ENCODE measurements around the gene TMED1.
A peak's percentile ranks its signal among the peaks of the same experiment; 100 is the strongest.
"Not testable (repeated sequence)": the region's sequence is repeated elsewhere in the genome, so short reads cannot be mapped to it uniquely, and the experiment has no call there.

Gene TMED1, protein sequence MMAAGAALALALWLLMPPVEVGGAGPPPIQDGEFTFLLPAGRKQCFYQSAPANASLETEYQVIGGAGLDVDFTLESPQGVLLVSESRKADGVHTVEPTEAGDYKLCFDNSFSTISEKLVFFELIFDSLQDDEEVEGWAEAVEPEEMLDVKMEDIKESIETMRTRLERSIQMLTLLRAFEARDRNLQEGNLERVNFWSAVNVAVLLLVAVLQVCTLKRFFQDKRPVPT

DNA sequence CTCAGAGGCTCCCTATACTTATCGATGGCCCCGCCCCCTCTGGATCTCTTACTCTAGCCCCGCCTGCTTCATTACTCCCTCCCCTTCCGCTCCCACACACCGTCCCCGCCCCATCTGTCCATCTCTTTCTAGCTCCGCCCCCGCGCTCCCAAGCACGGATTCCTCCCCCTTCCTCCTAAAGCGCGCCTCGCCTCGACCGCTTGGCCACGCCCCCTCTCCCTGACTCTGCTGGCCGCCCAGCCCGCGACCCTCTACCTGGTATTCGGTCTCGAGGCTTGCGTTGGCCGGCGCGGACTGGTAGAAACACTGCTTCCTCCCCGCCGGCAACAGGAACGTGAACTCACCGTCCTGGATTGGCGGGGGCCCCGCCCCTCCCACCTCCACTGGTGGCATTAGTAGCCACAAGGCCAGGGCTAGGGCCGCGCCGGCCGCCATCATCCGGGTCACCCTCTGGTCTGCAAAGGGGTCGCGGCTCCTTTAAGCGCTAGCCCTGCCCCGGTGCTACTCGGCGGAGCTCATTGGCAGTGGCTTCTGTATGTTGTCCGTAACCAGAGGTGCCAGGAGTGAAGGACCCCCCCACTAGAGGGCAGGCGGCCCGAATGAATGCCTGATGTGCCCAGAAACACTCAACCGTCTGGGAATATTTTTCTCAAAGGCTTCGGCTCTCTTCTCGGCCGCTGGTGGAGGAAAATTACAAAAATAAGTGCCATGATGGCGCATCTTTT, at the start of gene TMED1:
Gene TMED1, minus strand, starts transcription at position 459 of the 725 bp plus-strand sequence. Its CDS starts 21 bp downstream, at position 438.
- H3K9me3 Mint-ChIP-seq, result peaks cover 16% of the 10 kb centered on the region
- peaks cover 22% of the 10 kb centered on the region for H3K36me3 Mint-ChIP-seq
- H3K27ac Mint-ChIP-seq, result peak within 1 kb of the TSS; percentile 99
- H3K27me3 Mint-ChIP-seq, result no peaks in the 10 kb centered on the region
- peaks cover 17% of the 10 kb centered on the region for H3K4me1 Mint-ChIP-seq
- peak; percentile 95 for ATAC-seq
- H3K4me3 Mint-ChIP-seq, result peak within 1 kb of the TSS; percentile 92

DNA sequence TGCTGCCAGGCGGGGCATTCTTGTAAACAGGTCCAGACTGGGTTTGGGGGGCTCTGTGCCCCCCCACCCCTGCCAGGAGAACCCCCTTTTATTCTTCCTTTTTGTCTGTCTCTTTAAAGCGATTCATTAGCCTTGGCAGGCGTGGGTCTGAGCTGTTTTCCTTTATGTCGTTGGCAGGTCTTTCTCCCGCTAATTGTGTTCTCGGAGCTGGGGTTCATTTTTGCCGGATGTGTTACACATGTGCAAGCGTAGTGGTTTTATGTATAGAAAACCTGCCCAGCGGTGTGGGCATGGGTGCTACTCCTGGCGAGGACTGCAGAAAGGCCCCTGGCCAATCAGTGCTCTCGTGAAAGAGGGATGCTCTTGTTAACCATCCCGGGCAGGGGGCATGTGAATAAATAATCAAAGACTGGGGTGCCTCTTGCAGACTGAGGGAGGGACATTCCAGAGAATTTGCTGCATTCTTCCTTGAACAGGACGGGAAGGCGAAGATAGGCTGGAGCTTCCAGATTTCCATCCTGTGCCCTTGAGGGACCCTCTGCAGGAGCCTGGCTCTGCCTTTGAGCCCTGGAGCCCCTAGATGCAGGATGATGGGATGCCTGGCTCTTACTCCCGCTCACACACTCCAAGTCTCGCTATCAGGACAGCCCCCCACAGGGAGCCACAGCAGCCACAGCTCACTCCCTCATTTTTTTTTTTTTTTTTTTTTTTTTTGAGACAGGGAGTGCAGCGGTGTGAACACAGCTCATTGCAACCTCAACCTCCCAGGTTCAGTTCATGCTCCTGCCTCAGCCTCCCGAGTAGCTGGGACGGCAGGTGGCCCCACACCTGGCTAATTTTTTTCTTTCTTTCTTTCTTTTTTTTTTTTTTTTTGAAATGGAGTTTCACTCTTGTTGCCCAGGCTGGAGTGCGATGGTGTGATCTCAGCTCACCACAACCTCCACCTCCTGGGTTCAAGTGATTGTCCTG, 49.5 kb upstream of the TMED1 start:
- Mint-ChIP-seq H3K36me3 (peaks cover 9% of the 10 kb centered on the region), H3K27ac (no peak overlapping the region), H3K9me3 (no peaks in the 10 kb centered on the region), H3K27me3 (no peaks in the 10 kb centered on the region), H3K4me3 (no peak overlapping the region), H3K4me1 (peaks cover 35% of the 10 kb centered on the region)
- no peak for ATAC-seq

DNA sequence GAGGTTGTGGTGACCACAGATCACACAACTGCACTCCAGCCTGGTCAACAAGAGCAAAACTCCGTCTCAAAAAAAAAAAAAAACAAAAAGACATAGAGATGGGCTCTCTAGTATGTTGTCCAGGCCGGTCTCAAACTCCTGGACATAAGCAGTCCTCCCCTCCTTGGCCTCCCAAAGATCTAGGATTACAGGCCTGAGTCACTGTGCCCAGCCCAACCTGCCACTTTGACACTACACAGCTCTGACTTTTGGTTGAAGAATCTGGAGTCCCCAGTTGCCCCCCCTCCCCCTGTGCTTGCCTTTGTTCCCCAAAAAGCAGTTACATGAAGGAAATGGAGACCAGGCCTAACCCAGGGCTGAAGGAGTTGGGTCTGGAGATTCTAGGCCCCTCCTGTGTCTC, 48.3 kb upstream of the TMED1 start:
- no peak for ATAC-seq
- Mint-ChIP-seq H3K36me3 (peaks cover 12% of the 10 kb centered on the region), H3K4me1 (peaks cover 39% of the 10 kb centered on the region), H3K4me3 (no peak overlapping the region), H3K27me3 (no peaks in the 10 kb centered on the region), H3K27ac (no peak overlapping the region), H3K9me3 (no peaks in the 10 kb centered on the region)

DNA sequence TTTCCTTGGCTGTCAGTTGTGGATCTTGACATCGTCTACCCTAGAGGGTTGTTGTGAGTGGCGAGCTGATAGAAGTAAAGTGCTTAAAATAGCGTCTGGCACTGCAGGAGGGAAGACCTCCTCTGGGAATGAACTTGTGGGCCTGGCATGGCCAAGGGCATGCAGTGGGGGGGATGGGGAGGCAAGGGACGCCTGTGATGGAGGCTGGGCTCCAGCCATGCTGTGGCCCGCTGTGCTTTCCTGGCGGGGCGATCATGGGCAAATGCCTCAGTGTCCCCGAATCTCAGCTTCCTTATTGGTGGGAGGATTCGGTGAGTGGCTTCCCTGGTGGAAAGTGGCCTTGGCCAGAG, 46.1 kb upstream of the TMED1 start:
- no peak for ATAC-seq
- no peaks in the 10 kb centered on the region for H3K9me3 Mint-ChIP-seq
- peaks cover 39% of the 10 kb centered on the region for H3K4me1 Mint-ChIP-seq
- H3K27me3 Mint-ChIP-seq, result no peaks in the 10 kb centered on the region
- H3K4me3 Mint-ChIP-seq, result no peak overlapping the region
- no peak overlapping the region for H3K27ac Mint-ChIP-seq
- peaks cover 14% of the 10 kb centered on the region for H3K36me3 Mint-ChIP-seq

DNA sequence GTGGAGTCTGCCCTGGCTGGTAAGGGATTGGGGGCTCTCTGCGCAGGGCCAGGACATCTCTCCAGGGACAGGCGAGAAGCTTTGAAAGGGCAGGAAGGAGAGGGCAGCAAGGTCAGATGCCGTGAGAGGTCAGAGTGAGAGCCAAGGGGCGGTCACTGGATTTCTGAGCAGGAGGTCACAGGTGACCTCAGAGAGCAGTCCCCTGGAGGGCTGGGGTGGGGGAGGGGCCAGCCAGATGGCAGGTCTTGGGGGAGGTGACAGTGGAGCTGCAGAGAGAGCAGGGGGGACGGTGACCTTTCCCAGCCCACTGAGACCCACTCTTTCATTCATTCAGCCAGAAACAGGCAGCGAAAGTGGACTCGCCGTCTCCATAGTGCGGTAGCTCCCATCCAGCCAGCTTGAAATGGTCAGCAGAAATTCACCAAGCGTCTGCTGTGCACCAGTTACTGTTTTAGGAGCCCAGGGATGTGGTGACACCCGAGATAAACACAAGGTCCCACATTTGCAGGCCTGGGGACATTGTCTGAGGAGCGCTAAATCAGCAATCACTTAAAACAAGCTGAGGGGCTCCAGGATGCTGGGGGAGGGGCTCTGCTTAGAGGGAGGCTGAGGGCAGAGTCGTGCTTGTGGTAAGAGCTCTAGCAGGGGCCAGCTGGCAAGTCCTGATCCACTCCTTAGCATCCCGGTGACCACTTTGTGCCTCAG, 45.5 kb upstream of the TMED1 start:
- Mint-ChIP-seq H3K36me3 (peaks cover 11% of the 10 kb centered on the region), H3K27me3 (no peaks in the 10 kb centered on the region), H3K4me1 (peaks cover 41% of the 10 kb centered on the region), H3K9me3 (no peaks in the 10 kb centered on the region), H3K4me3 (no peak overlapping the region), H3K27ac (no peak overlapping the region)
- ATAC-seq, result no peak

DNA sequence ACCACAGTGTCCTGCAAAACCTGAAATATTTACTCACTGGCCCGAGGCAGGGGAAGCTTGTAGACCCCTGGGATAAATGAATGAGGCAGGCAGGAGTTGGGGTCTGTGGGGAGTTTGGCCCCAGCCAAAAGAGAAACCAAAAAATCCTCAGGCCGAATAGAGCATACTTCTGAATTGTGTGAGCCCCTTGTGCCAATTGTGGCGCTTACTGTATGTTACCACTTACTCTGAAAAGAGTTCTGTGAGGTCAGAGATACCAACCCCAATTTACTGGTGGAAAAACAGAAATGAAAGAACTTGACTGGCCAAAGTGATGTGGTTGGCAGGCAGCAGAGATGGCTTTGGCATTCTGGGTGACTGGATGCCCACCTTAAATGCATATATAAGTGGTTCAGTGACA, 42.2 kb upstream of the TMED1 start:
- Mint-ChIP-seq H3K27ac (peak overlapping the region; percentile 93), H3K27me3 (no peaks in the 10 kb centered on the region), H3K4me1 (peaks cover 58% of the 10 kb centered on the region), H3K9me3 (no peaks in the 10 kb centered on the region), H3K36me3 (peaks cover 11% of the 10 kb centered on the region), H3K4me3 (peak overlapping the region; percentile 72)
- peak; percentile 28 for ATAC-seq

DNA sequence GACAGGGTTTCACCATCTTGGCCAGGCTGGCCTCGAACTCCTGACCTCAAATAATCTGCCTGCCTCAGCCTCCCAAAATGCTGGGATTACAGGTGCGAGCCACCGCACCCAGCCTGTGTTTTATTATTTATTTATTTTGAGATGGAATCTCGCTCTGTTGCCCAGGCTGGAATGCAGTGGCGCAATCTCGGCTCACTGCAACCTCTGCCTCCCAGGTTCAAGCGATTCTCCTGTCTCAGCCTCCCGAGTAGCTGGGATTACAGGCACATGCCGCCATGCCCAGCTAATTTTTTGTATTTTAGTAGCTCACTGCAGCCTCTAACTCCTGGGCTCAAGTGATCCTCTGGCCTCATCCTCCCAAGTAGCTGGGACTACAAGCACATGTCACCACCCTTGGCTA, 41.6 kb upstream of the TMED1 start:
- Mint-ChIP-seq H3K27ac (peak overlapping the region; percentile 93), H3K4me1 (peaks cover 65% of the 10 kb centered on the region), H3K4me3 (peak overlapping the region; percentile 72), H3K36me3 (peaks cover 11% of the 10 kb centered on the region)
- H3K9me3 Mint-ChIP-seq, H3K27me3 Mint-ChIP-seq, ATAC-seq: not testable (repeated sequence)

DNA sequence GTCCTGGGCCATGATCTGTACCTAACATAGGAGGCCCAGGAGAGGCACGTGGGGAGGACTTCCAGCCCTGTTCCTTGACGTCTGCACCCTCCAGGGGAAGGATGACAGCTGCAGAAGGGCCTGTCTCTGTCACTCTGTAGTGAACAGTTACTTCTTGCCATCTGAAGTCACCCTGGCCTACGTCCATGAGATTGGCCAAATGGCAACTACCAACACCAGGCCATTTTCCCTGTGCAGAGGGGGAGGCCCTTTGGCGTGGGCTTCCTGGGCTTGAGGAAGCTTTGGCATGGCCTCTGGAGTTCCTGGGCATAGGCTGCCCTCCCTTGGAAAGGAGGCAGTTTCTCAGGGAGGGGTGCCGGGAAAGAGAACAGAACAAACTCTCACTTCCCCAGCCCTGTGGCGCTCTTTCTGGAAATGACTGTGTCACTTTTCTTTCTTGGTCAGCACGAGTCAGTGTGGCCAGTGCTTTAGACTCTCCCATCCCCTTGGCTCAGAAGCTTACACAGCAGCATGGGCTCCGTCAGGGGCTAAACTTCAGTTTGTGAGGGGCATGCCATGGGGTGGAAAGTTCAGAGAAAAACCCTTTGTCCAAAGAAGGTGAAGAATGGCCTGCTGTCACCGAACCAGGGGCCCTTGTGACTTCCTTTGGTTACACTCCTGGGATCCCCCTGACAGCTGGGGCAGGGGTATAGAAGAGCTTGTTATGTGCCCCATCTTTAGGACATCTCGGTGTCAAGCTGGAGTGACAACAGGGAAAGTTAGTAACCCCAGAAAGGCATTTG, 40.6 kb upstream of the TMED1 start:
- Mint-ChIP-seq H3K4me3 (peak overlapping the region; percentile 48), H3K9me3 (no peaks in the 10 kb centered on the region), H3K36me3 (peaks cover 11% of the 10 kb centered on the region), H3K27me3 (no peaks in the 10 kb centered on the region), H3K4me1 (peaks cover 68% of the 10 kb centered on the region), H3K27ac (peak overlapping the region; percentile 93)
- peak; percentile 87 for ATAC-seq

DNA sequence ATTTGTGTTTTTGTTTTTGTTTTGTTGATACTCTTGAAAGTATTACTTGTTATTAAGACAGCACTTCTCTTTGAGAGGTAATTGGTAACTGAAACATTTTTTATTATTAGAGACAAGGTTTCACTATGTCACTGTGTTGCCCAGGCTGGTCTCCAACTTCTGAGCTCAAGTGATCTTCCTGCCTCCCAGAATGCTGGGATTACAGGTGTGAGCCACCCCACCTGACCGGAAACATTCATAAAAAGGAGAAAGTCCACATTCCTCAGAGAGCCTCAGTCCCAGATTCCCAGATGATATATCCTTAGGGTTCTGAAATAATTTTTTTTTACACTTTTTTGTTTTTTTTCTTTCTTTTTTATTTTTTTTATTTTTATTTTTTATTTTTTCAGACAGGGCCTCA, 38.0 kb upstream of the TMED1 start:
- Mint-ChIP-seq H3K4me3 (peak overlapping the region; percentile 67), H3K27ac (peak overlapping the region; percentile 83), H3K4me1 (peaks cover 72% of the 10 kb centered on the region), H3K27me3 (no peaks in the 10 kb centered on the region), H3K9me3 (no peaks in the 10 kb centered on the region), H3K36me3 (peaks cover 6% of the 10 kb centered on the region)
- ATAC-seq, result no peak

DNA sequence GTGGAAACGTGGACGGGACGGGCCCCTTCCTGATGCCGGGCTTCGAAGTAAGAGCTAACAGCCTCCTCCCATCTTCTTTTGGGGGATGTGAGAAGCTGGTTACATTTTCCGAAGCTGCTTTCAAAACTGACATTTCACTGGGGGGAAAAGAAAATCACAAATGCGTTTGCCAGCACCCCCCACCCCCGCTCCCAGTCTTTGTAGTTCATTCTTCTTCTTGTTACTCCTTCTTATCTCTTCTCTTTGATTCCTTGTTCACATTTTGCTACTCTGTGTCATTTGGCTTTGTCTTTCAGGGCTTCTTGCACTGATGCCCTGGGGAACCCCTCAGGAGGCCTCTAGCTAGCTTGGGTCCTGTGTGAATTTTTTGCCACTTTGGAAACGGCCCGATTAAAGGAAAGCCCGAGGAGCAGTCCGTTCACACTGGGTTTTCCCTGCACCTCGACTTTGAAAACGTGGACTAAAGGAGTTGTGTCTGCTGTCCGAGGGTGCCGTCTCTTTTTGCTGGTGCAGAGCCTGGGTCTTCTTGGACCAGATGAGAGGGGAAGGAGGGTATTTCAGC, 36.6 kb upstream of the TMED1 start:
- Mint-ChIP-seq H3K27ac (peak overlapping the region; percentile 83), H3K4me1 (peaks cover 72% of the 10 kb centered on the region), H3K36me3 (no peaks in the 10 kb centered on the region), H3K4me3 (peak overlapping the region; percentile 80), H3K9me3 (no peaks in the 10 kb centered on the region), H3K27me3 (no peaks in the 10 kb centered on the region)
- ATAC-seq, result no peak

DNA sequence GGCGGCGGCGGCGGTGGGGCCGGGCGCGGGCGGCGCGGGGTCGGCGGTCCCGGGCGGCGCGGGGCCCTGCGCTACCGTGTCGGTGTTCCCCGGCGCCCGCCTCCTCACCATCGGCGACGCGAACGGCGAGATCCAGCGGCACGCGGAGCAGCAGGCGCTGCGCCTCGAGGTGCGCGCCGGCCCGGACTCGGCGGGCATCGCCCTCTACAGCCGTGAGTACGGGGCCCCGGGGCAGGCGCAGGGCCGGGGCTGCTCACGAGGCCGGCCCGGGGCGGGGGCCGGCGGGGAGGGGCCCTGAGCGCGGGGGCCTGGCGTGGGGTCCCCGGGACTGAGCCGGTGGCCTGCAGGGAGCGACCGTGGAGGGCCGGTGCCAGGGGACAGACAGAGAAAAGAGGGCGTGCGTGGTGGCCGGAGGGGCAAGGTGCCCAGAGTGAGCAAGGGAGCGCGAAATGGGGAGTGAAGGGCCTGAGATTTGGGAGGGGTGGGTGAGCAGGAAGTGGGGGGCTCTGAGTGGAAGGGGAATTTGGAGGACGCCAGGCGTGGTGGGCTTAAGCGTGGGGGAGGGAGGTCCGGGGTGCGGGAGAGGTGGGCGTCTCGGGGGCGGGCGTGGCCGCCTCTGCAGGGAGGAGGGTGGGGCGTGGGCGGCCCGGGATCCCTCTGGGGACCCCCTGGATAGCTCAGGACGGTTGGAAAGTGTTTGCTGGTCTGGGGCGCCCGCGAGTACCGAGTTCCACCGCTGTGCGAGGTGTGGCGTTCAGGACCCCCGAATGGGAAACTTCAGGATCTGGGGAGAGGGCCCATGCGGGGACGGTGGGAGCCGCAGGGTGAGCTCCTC, 35.9 kb upstream of the TMED1 start:
- Mint-ChIP-seq H3K36me3 (no peaks in the 10 kb centered on the region), H3K9me3 (no peaks in the 10 kb centered on the region), H3K27me3 (no peaks in the 10 kb centered on the region), H3K4me1 (peaks cover 69% of the 10 kb centered on the region), H3K4me3 (peak overlapping the region; percentile 80), H3K27ac (peak overlapping the region; percentile 83)
- ATAC-seq, result peak; percentile 7

DNA sequence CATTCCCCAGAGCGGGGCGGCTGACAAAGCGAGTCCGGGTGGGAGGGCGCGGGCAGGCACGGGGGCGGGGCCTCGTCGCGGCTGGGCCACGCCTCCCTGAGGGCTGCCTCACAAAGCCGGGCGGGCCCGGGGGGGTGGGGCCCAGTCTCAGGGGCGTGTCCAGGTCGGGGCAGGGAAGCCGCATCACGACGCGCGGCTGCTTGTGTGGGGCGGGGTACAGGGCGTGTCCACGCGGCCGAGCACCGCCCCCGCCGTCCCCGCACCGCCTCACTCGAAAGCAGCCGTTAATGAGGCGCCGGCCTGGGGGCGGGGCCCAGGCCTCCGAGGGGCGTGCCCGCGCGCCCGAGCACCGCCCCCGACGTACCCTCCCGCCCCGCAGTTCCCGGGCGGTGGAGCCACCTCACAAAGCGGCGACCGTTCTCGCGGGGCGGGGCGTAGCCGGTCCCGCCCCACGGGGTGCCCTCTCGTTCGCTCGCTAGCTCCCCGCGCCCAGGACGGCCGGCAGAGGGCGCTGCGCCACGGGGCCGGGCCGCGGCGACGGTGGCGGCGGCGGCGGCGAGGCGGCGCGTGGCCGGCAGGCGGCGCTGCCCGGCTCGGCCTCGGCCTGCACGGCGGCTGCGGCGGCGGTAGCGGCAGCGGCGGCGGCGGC, 35.1 kb upstream of the TMED1 start, which contains the start of gene CARM1:
Gene CARM1, plus strand, starts transcription at position 599 of the 649 bp plus-strand sequence. CDS start 150 bp downstream, outside the sequence.
- Mint-ChIP-seq H3K4me1 (peaks cover 60% of the 10 kb centered on the region), H3K27me3 (no peaks in the 10 kb centered on the region)

DNA sequence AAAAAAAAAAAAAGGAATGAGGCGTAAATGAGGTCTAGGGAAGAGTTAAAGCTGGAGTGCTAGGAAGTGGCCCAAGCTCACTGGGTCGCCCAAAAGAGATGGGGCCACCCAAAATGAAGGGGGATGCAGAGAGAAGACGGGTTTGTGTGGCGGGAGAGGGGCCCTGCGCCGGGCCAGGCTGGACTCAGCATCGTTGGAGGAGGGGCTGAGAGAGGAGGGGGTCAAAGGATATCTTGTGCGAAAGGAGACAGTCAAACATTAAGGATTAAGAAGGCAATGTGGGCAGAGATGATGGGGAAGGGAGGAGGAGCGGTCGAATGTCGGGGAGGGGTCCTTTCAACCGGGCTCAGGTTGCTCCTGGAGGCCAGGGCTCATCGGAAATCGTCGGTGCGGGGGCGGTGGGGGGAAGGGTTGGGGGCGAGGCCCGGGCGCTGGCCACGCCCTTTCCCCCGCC, 34.5 kb upstream of the TMED1 start:
- Mint-ChIP-seq H3K4me1 (peaks cover 58% of the 10 kb centered on the region), H3K4me3 (peak overlapping the region; percentile 78), H3K36me3 (no peaks in the 10 kb centered on the region), H3K9me3 (no peaks in the 10 kb centered on the region), H3K27ac (peak overlapping the region; percentile 75), H3K27me3 (no peaks in the 10 kb centered on the region)
- ATAC-seq, result no peak

More for the DNA sequence above, 35.1 kb upstream of the TMED1 start, which contains the start of gene CARM1:
- Mint-ChIP-seq H3K36me3 (no peaks in the 10 kb centered on the region), H3K27ac (peak within 1 kb of the TSS; percentile 83), H3K4me3 (peak within 1 kb of the TSS; percentile 80), H3K9me3 (no peaks in the 10 kb centered on the region)
- peak; percentile 94 for ATAC-seq

Data from stimulated activated memory B cell treated with anti-CD40 and anti-IgM and Interleukin-4, amounts not matched to agents 10 μg/mL and 1 μg/mL and 100 μg/mL, for 72 hours (primary cell).